ENCODE measurements around the gene HPDL. TPM values are rescaled to one million over a fixed set of nuclear protein-coding genes. Genes with fewer than 3 reads are reported as not detected.

Gene HPDL
- total and polyA plus RNA-seq, 2 experiments from 2014 or later, result 3.9 to 5.1 TPM

DNA sequence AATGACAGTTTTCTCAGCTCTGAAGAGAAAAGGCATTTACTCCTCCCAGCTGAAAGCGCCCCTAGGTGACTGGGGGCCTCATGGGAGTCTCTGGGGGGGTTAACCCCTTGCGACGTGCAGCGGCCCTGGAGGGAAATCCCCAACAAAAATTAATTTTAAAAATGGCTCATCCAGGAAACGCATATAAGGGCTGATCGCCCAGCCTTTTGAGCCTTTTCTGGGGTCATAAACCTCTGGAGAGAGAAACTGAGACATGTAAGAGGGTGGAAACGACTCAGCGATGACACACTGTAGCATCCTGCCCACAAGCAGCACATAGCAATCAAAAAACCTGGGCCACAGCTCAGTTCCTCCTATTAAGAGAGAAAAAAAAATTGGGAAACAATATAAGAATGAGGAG is 20.4 kb upstream of the HPDL start:
- no peak overlapping the region for H2AFZ ChIP-seq
- H3K36me3 ChIP-seq (replicated peaks; ENCODE audit: insufficient read depth, low read depth), result no peaks in the 10 kb centered on the region
- H3K27ac ChIP-seq, result no peak overlapping the region
- TF ChIP-seq CTCF (IDR thresholded peaks at IDR 0.05; ENCODE audit: poor library complexity) (no peak), EZH2 (IDR thresholded peaks at IDR 0.05; ENCODE audit: borderline replicate concordance) (no peak), EZH2phosphoT487 (IDR thresholded peaks at IDR 0.05; ENCODE audit: low read depth, severe bottlenecking, unreplicated experiment) (no peak)
- no peak for DNase-seq (ENCODE audit: low spot score)
- no peaks in the 10 kb centered on the region for H3K9me2 ChIP-seq (replicated peaks; ENCODE audit: insufficient read depth)
- no peaks in the 10 kb centered on the region for H3K27me3 ChIP-seq
- no peaks in the 10 kb centered on the region for H4K20me1 ChIP-seq (ENCODE audit: insufficient read depth, poor library complexity, severe bottlenecking)
- H3K79me2 ChIP-seq, result no peaks in the 10 kb centered on the region
- H3K4me3 ChIP-seq, result no peak overlapping the region
- WGBS (ENCODE audit: low lambda C conversion rate, missing lambda C conversion rate), result 62% methylated on average over 8 of the region's 8 CpGs
- no peaks in the 10 kb centered on the region for H3K9me3 ChIP-seq (ENCODE audit: low read depth)
- H3K4me1 ChIP-seq (ENCODE audit: insufficient read depth), result peaks cover 13% of the 10 kb centered on the region
- no peak overlapping the region for H3K4me2 ChIP-seq

DNA sequence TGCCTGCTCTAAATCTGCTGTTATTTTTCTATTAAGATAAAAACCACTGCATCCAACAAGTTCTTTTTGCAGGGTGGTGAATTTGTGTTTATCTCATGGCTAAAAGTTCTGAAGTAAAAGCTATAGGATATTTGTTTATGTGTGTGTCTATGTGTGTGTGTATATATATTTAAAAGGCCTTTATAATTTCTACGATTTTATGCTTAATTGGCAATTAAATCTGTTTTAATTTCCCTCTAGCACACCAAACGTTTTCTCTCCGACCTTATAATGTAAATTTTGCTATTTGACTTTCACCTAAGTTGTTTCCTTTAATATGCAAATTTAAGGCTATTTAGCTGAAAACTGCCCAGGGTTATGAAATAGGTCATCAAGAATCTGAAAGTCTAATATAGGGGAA is 19.8 kb upstream of the HPDL start:
- WGBS (ENCODE audit: low lambda C conversion rate, missing lambda C conversion rate), result 69% methylated on average over 3 of the region's 3 CpGs
- no peaks in the 10 kb centered on the region for H3K79me2 ChIP-seq
- H3K27me3 ChIP-seq, result no peaks in the 10 kb centered on the region
- peaks cover 13% of the 10 kb centered on the region for H3K4me1 ChIP-seq (ENCODE audit: insufficient read depth)
- no peaks in the 10 kb centered on the region for H3K9me3 ChIP-seq (ENCODE audit: low read depth)
- no peaks in the 10 kb centered on the region for H4K20me1 ChIP-seq (ENCODE audit: insufficient read depth, poor library complexity, severe bottlenecking)
- no peak overlapping the region for H2AFZ ChIP-seq
- no peak overlapping the region for H3K4me2 ChIP-seq
- no peak for DNase-seq (ENCODE audit: low spot score)
- no peaks in the 10 kb centered on the region for H3K9me2 ChIP-seq (replicated peaks; ENCODE audit: insufficient read depth)
- TF ChIP-seq CTCF (IDR thresholded peaks at IDR 0.05; ENCODE audit: poor library complexity) (no peak), EZH2 (IDR thresholded peaks at IDR 0.05; ENCODE audit: borderline replicate concordance) (no peak), EZH2phosphoT487 (IDR thresholded peaks at IDR 0.05; ENCODE audit: low read depth, severe bottlenecking, unreplicated experiment) (no peak)
- no peak overlapping the region for H3K27ac ChIP-seq
- H3K36me3 ChIP-seq (replicated peaks; ENCODE audit: insufficient read depth, low read depth), result no peaks in the 10 kb centered on the region
- H3K4me3 ChIP-seq, result no peak overlapping the region

- Histone ChIP-seq H3K79me2 (no peaks in the 10 kb centered on the region), H3K36me3 (replicated peaks; ENCODE audit: insufficient read depth, low read depth) (no peaks in the 10 kb centered on the region), H3K27me3 (no peaks in the 10 kb centered on the region), H3K4me2 (no peak overlapping the region), H3K9me3 (ENCODE audit: low read depth) (no peaks in the 10 kb centered on the region), H4K20me1 (ENCODE audit: insufficient read depth, poor library complexity, severe bottlenecking) (no peaks in the 10 kb centered on the region), H3K9me2 (replicated peaks; ENCODE audit: insufficient read depth) (no peaks in the 10 kb centered on the region), H3K4me3 (no peak overlapping the region), H2AFZ (no peak overlapping the region), H3K27ac (no peak overlapping the region), H3K4me1 (ENCODE audit: insufficient read depth) (no peaks in the 10 kb centered on the region)
- no peak for DNase-seq (ENCODE audit: low spot score)
- 78% methylated on average over 3 of the region's 3 CpGs for WGBS (ENCODE audit: low lambda C conversion rate, missing lambda C conversion rate)
- TF ChIP-seq CTCF (IDR thresholded peaks at IDR 0.05; ENCODE audit: poor library complexity) (no peak), EZH2phosphoT487 (IDR thresholded peaks at IDR 0.05; ENCODE audit: low read depth, severe bottlenecking, unreplicated experiment) (no peak), EZH2 (IDR thresholded peaks at IDR 0.05; ENCODE audit: borderline replicate concordance) (no peak)
Observed at GRCh38 chr1:45314266-45314665, 12.4 kb upstream of the HPDL start.

GRCh38 chr1:45317166-45317565 is 9.5 kb upstream of the HPDL start:
- Histone ChIP-seq H3K9me2 (replicated peaks; ENCODE audit: insufficient read depth) (no peaks in the 10 kb centered on the region), H3K4me3 (no peak overlapping the region), H2AFZ (no peak overlapping the region), H4K20me1 (ENCODE audit: insufficient read depth, poor library complexity, severe bottlenecking) (no peaks in the 10 kb centered on the region), H3K4me1 (ENCODE audit: insufficient read depth) (no peaks in the 10 kb centered on the region), H3K4me2 (no peak overlapping the region), H3K9me3 (ENCODE audit: low read depth) (no peaks in the 10 kb centered on the region), H3K27me3 (no peaks in the 10 kb centered on the region), H3K79me2 (no peaks in the 10 kb centered on the region), H3K27ac (no peak overlapping the region), H3K36me3 (replicated peaks; ENCODE audit: insufficient read depth, low read depth) (no peaks in the 10 kb centered on the region)
- 50% methylated on average over 4 of the region's 4 CpGs for WGBS (ENCODE audit: low lambda C conversion rate, missing lambda C conversion rate)
- no peak for DNase-seq (ENCODE audit: low spot score)
- TF ChIP-seq EZH2 (IDR thresholded peaks at IDR 0.05; ENCODE audit: borderline replicate concordance) (no peak), EZH2phosphoT487 (IDR thresholded peaks at IDR 0.05; ENCODE audit: low read depth, severe bottlenecking, unreplicated experiment) (no peak), CTCF (IDR thresholded peaks at IDR 0.05; ENCODE audit: poor library complexity) (no peak)

Data from hepatocyte (in vitro differentiated cells).